Measurements from ENCODE around the gene C14orf180. TPM values are rescaled to one million over a fixed set of nuclear protein-coding genes. Genes with fewer than 3 reads are reported as not detected.

C14orf180 gene
- total RNA-seq, 1 experiment from 2014 or later: not detected

DNA sequence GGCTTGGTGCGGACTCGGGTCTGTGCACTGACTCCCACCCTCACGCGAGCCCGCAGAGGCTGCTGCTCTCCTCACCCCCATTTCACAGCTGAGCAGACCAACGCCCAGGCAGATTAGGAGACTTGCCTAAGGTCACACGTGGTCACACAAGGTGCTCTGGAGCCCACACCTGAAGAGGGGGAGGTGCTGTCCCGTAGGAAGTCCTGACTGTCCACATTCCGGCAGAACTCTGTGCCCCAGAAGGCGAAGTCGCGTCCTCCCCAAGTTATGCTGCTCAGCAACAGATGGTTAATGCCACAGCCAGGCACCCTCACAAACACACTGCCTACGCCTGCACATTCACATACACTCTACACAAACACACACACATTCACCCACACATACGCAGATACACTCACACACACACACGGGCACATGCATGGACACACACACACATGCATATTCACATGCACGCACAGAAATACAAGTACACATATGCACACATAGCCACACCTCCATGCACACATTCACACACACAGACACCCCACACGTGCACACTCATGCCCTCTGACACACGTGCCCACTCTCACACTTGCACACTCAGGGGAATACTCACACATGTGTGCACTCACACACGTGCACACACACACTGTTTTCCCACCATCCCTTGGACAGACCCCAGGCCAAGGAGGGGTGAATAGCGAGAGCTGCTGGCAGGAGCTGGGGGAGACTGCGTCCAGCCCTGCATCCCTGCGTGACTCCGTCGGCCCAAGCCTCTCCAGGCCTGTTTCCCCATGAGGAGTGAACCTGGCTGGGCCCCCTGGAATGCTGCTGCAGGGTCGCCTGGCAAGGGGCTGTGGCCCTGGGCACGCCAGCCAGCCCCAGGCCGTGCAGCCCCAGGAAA lies 4.1 kb downstream of the C14orf180 start:
- no peaks in the 10 kb centered on the region for H3K36me3 Mint-ChIP-seq
- CTCF ChIA-PET: interaction anchor here (0.7 to 1.1 kb wide), 2 partner anchors 8 to 446 kb away, joined by 3 read pairs; no protein-coding TSS in a partner anchor
- POLR2A ChIA-PET: no interaction called here
- H3K4me3 Mint-ChIP-seq: no peak overlapping the region
- no peaks in the 10 kb centered on the region for H3K4me1 Mint-ChIP-seq
- no peak for DNase-seq (ENCODE audit: low spot score)
- H3K9me3 Mint-ChIP-seq: no peaks in the 10 kb centered on the region
- no peak for ATAC-seq
- TF ChIP-seq, protein P1, sequence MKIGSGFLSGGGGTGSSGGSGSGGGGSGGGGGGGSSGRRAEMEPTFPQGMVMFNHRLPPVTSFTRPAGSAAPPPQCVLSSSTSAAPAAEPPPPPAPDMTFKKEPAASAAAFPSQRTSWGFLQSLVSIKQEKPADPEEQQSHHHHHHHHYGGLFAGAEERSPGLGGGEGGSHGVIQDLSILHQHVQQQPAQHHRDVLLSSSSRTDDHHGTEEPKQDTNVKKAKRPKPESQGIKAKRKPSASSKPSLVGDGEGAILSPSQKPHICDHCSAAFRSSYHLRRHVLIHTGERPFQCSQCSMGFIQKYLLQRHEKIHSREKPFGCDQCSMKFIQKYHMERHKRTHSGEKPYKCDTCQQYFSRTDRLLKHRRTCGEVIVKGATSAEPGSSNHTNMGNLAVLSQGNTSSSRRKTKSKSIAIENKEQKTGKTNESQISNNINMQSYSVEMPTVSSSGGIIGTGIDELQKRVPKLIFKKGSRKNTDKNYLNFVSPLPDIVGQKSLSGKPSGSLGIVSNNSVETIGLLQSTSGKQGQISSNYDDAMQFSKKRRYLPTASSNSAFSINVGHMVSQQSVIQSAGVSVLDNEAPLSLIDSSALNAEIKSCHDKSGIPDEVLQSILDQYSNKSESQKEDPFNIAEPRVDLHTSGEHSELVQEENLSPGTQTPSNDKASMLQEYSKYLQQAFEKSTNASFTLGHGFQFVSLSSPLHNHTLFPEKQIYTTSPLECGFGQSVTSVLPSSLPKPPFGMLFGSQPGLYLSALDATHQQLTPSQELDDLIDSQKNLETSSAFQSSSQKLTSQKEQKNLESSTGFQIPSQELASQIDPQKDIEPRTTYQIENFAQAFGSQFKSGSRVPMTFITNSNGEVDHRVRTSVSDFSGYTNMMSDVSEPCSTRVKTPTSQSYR (CRISPR knock-in tag; IDR thresholded peaks at IDR 0.05): no peak
- TF ChIP-seq, protein P2, sequence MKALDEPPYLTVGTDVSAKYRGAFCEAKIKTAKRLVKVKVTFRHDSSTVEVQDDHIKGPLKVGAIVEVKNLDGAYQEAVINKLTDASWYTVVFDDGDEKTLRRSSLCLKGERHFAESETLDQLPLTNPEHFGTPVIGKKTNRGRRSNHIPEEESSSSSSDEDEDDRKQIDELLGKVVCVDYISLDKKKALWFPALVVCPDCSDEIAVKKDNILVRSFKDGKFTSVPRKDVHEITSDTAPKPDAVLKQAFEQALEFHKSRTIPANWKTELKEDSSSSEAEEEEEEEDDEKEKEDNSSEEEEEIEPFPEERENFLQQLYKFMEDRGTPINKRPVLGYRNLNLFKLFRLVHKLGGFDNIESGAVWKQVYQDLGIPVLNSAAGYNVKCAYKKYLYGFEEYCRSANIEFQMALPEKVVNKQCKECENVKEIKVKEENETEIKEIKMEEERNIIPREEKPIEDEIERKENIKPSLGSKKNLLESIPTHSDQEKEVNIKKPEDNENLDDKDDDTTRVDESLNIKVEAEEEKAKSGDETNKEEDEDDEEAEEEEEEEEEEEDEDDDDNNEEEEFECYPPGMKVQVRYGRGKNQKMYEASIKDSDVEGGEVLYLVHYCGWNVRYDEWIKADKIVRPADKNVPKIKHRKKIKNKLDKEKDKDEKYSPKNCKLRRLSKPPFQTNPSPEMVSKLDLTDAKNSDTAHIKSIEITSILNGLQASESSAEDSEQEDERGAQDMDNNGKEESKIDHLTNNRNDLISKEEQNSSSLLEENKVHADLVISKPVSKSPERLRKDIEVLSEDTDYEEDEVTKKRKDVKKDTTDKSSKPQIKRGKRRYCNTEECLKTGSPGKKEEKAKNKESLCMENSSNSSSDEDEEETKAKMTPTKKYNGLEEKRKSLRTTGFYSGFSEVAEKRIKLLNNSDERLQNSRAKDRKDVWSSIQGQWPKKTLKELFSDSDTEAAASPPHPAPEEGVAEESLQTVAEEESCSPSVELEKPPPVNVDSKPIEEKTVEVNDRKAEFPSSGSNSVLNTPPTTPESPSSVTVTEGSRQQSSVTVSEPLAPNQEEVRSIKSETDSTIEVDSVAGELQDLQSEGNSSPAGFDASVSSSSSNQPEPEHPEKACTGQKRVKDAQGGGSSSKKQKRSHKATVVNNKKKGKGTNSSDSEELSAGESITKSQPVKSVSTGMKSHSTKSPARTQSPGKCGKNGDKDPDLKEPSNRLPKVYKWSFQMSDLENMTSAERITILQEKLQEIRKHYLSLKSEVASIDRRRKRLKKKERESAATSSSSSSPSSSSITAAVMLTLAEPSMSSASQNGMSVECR (CRISPR knock-in tag; IDR thresholded peaks at IDR 0.05; ENCODE audit: borderline replicate concordance): no peak
- TF ChIP-seq ZNF396 (CRISPR knock-in tag; IDR thresholded peaks at IDR 0.05; ENCODE audit: borderline replicate concordance) (no peak), JAZF1 (CRISPR knock-in tag; IDR thresholded peaks at IDR 0.05) (no peak)
- TF ChIP-seq, protein P3, sequence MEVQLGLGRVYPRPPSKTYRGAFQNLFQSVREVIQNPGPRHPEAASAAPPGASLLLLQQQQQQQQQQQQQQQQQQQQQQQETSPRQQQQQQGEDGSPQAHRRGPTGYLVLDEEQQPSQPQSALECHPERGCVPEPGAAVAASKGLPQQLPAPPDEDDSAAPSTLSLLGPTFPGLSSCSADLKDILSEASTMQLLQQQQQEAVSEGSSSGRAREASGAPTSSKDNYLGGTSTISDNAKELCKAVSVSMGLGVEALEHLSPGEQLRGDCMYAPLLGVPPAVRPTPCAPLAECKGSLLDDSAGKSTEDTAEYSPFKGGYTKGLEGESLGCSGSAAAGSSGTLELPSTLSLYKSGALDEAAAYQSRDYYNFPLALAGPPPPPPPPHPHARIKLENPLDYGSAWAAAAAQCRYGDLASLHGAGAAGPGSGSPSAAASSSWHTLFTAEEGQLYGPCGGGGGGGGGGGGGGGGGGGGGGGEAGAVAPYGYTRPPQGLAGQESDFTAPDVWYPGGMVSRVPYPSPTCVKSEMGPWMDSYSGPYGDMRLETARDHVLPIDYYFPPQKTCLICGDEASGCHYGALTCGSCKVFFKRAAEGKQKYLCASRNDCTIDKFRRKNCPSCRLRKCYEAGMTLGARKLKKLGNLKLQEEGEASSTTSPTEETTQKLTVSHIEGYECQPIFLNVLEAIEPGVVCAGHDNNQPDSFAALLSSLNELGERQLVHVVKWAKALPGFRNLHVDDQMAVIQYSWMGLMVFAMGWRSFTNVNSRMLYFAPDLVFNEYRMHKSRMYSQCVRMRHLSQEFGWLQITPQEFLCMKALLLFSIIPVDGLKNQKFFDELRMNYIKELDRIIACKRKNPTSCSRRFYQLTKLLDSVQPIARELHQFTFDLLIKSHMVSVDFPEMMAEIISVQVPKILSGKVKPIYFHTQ (CRISPR knock-in tag; IDR thresholded peaks at IDR 0.05): no peak
- H3K27me3 Mint-ChIP-seq (ENCODE audit: low read depth): no peaks in the 10 kb centered on the region
- H3K27ac Mint-ChIP-seq: no peak overlapping the region; the same call in 1 of the 2 replicates

DNA sequence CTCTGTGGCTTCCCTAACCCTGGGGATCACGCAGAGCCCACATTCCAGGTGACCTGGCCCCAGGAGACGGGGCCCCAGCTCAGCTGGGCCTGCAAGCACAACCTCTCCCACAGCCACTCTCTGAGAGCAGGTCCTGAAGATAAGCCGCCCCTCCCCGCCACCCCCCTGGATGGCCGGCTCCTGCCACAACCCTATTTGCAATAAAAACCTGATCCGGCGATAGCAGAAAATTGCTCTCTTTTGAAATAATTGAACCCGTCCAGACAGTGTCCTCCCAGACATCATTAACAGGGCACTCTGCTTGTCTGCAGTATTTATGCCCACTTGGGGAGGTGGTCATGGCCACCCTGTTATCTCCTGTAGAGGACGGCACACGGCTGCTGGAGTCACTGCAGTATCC lies 5.0 kb downstream of the C14orf180 start:
- Mint-ChIP-seq H3K36me3 (no peaks in the 10 kb centered on the region), H3K4me1 (no peaks in the 10 kb centered on the region), H3K4me3 (no peak overlapping the region), H3K27ac (no peak overlapping the region), H3K27me3 (ENCODE audit: low read depth) (no peaks in the 10 kb centered on the region), H3K9me3 (no peaks in the 10 kb centered on the region)
- ATAC-seq (no peak), DNase-seq (ENCODE audit: low spot score) (no peak)
- TF ChIP-seq, protein P4, sequence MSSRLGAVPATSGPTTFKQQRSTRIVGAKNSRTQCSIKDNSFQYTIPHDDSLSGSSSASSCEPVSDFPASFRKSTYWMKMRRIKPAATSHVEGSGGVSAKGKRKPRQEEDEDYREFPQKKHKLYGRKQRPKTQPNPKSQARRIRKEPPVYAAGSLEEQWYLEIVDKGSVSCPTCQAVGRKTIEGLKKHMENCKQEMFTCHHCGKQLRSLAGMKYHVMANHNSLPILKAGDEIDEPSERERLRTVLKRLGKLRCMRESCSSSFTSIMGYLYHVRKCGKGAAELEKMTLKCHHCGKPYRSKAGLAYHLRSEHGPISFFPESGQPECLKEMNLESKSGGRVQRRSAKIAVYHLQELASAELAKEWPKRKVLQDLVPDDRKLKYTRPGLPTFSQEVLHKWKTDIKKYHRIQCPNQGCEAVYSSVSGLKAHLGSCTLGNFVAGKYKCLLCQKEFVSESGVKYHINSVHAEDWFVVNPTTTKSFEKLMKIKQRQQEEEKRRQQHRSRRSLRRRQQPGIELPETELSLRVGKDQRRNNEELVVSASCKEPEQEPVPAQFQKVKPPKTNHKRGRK (CRISPR knock-in tag; IDR thresholded peaks at IDR 0.05; ENCODE audit: borderline replicate concordance): no peak
- TF ChIP-seq GRHL2 (CRISPR knock-in tag; IDR thresholded peaks at IDR 0.05; ENCODE audit: insufficient replicate concordance, severe bottlenecking) (no peak), NFYB (CRISPR knock-in tag; conservative IDR thresholded peaks at IDR 0.05; ENCODE audit: low read depth) (no peak), CREM (CRISPR knock-in tag; IDR thresholded peaks at IDR 0.05) (no peak)
- POLR2A ChIA-PET: no interaction called here
- CTCF ChIA-PET: no interaction called here
